Suprapubic skin (tissue), 4 donors: ENCODE data around the gene PHYKPL.

ENCODE experiments used
- EP300 ChIP-seq: sonication (generic); formaldehyde crosslinking; IDR thresholded peaks from one replicate; pipeline ENCODE4 v1.6.1; 2017; ENCODE audit warnings: antibody characterized with exemption
- POLR2A ChIP-seq, 2 donors: fragments of 450-650 bp; IDR thresholded peaks; one replicate each; pipeline ENCODE4 v1.6.1; 2017; ENCODE audit warnings: antibody characterized with exemption in 2 of 2, mild to moderate bottlenecking in 2 of 2, moderate library complexity in 2 of 2
- POLR2AphosphoS5 ChIP-seq, 3 donors: sonication (generic); formaldehyde crosslinking; IDR thresholded peaks; one replicate each; pipeline ENCODE4 v1.6.1; 2017; ENCODE audit warnings: antibody characterized with exemption in 3 of 3
- TF ChIP-seq, protein P1 (sequence below), 2 donors: fragments of 200-600 bp in 1 of 2; fragments of 450-650 bp in 1 of 2; sonication (generic) in 1 of 2; IDR thresholded peaks; one replicate each; pipeline ENCODE4 v1.5.1; 2016 to 2019; ENCODE audit warnings: antibody characterized with exemption in 2 of 2, mild to moderate bottlenecking in 1 of 2, moderate library complexity in 1 of 2

DNA sequence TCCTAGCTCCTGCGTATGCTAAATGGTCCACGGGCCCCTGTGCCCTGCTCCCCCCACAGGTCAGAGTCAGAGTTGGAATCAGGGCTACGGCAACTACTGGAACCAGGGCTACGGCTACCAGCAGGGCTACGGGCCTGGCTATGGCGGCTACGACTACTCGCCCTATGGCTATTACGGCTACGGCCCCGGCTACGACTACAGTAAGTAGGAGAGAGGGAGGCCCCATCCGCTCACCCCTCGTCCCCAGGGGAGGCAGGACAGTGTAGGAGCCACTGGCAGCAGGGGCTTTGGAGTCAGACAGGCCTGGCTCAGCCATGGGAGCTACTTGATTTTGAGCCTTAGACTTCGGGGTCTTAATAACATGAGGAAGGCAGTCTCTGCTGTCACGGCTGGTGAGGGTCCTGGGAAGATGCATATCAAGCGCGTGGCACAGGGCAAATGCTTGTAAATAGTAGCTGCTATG lies 22.5 kb downstream of the PHYKPL start:
- TF ChIP-seq, protein P1, sequence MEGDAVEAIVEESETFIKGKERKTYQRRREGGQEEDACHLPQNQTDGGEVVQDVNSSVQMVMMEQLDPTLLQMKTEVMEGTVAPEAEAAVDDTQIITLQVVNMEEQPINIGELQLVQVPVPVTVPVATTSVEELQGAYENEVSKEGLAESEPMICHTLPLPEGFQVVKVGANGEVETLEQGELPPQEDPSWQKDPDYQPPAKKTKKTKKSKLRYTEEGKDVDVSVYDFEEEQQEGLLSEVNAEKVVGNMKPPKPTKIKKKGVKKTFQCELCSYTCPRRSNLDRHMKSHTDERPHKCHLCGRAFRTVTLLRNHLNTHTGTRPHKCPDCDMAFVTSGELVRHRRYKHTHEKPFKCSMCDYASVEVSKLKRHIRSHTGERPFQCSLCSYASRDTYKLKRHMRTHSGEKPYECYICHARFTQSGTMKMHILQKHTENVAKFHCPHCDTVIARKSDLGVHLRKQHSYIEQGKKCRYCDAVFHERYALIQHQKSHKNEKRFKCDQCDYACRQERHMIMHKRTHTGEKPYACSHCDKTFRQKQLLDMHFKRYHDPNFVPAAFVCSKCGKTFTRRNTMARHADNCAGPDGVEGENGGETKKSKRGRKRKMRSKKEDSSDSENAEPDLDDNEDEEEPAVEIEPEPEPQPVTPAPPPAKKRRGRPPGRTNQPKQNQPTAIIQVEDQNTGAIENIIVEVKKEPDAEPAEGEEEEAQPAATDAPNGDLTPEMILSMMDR (IDR thresholded peaks at IDR 0.05): no peak
- TF ChIP-seq EP300: no peak
- no peak for TF ChIP-seq POLR2A (IDR thresholded peaks at IDR 0.05)
- no peak for TF ChIP-seq POLR2AphosphoS5 (IDR thresholded peaks at IDR 0.05)
